HG02938 (cell line): Measurements from ENCODE around the gene CD302.
"Not testable (repeated sequence)": the region's sequence is repeated elsewhere in the genome, so short reads cannot be mapped to it uniquely, and the experiment has no call there.

ENCODE experiments used
- ATAC-seq: cut with Tn5 transposase; IDR thresholded peaks from one replicate; pipeline ENCODE4 v1.9.1; 2021; ENCODE audit warnings: mild to moderate bottlenecking, moderate library complexity; ENCODE audit not compliant: unreplicated experiment

CD302 gene

GRCh38 chr2:159755014-159755413, 43.0 kb downstream of the CD302 start:
- no peak for ATAC-seq

DNA sequence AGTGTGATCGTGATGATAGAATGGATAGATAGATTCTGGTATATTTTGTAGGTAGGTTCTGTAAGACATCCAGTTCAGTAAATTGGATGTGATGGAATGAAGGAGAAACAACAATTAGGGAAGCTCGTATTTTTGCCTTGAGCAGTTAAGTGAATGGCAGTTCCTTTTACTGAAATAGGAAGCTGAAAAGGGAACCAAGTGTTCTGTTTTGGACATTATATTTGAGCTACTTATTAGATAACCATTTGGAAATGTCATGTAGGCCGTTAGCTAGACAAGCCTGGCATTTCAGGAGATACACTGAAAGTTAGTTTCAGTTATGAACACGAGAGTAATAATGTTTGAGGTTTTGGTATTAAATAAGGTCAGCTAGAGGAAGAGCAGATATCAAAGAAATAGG, 44.2 kb downstream of the CD302 start:
- ATAC-seq: no peak

- no peak for ATAC-seq
Observed at GRCh38 chr2:159750873-159751272, 47.1 kb downstream of the CD302 start.

GRCh38 chr2:159748089-159748488, 49.9 kb downstream of the CD302 start:
- no peak for ATAC-seq

- ATAC-seq: not testable (repeated sequence)
Observed at GRCh38 chr2:159745237-159745636, 52.8 kb downstream of the CD302 start.

GRCh38 chr2:159744363-159744762, 53.6 kb downstream of the CD302 start:
- no peak for ATAC-seq

DNA sequence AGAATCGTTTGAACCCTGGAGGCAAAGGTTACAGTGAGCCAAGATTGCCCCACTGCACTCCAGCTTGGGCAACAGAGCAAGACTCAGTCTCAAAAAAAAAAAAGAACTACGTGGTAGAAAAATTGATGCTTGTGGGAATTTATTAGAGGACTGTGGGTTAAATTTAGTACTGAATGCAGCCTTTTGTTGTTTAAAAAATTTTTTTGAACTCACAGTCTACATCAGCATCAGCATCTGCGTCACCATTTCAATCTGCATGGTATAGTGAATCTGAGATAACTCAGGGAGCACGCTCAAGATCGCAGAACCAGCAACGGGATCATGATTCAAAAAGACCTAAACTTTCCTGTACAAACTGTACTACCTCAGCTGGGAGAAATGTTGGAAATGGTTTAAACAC, 55.2 kb downstream of the CD302 start:
- ATAC-seq: no peak

GRCh38 chr2:159738509-159739390, 59.3 kb downstream of the CD302 start:
- ATAC-seq: no peak

DNA sequence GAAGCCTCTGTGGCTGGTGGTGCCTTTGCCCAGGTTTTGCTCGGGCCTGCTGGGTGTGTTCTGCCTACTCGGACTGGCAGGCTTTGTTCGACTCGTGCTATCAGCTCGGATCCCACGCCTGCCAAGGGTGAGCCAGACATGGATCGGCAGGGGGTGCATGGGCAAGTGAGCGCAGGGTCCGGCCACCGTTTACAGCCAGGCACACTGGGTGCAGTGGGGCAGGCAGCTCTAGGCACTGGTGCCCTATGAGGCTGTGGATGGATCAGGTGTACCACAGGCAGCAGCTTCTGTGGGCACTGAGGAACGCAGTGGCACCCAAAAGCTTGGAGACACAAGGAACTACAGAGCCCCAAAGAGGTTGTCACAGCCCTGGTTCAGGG, 60.1 kb downstream of the CD302 start:
- no peak for ATAC-seq

GRCh38 chr2:159737292-159737916, 60.6 kb downstream of the CD302 start:
- ATAC-seq: no peak

GRCh38 chr2:159736048-159736447, 62.0 kb downstream of the CD302 start:
- ATAC-seq: no peak

- ATAC-seq: no peak
Observed at GRCh38 chr2:159735648-159736047, 62.4 kb downstream of the CD302 start.

DNA sequence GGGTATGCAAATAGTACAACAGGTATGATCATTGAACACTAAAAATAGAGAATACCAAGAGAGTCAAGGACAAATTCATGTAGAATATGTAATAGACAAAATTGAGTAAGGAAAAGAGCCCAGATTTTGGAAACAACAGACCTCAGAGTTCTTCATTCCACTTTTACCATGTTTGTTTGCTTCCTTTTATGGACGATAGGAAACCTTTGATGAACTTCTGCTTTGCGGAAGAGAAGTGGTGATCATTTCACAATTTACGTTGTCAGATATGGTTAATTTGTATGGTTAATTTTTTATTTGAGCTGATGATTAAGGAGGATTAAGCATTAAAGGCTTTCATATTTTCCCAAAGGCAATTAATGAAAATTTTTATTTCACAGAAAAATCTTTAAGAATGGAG, 69.4 kb downstream of the CD302 start:
- no peak for ATAC-seq

DNA sequence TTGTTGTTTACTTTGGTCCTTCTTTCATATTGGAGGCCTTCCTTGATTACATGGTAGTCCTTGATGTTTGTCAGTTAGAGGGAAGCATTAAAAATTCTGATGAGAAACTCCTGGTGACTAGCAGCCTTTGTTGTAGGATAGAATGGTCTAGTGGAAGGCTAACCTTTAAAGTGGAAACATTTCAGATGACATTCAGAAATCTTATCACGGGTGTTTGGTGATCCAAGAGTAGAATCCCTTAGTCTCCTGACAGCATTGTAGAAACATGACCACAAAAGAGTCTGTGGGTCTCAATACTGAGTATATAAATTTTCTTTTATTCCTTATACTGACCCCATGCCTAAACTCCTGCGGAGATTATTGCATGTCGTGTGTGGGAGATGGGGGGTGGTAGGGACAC, 72.3 kb downstream of the CD302 start:
- ATAC-seq: no peak

DNA sequence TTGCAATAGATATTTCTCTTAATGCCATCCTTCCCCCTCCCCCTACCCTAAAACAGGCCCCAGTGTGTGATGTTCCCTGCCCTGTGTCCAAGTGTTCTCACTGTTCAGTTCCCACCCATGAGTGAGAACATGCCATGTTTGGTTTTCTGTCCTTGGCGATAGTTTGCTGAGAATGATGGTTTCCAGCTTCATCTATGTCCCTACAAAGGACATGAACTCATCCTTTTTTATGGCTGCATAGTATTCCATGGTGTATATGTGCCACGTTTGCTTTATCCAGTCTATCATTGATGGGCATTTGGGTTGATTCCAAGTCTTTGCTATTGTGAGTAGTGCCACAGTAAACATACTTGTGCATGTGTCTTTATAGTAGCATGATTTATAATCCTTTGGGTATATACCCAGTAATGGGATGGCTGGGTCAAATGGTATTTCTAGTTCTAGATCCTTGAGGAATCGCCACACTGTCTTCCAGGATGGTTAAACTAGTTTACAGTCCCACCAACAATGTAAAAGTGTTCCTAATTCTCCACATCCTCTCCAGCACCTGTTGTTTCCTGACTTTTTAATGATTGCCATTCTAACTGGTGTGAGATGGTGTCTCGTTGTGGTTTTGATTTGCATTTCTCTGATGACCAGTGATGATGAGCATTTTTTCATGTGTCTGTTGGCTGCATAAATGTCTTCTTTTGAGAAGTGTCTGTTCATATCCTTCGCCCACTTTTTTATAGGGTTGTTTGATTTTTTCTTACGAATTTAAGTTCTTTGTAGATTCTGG, 73.0 kb downstream of the CD302 start:
- not testable (repeated sequence) for ATAC-seq

- no peak for ATAC-seq
Observed at GRCh38 chr2:159722580-159722979, 75.4 kb downstream of the CD302 start.

DNA sequence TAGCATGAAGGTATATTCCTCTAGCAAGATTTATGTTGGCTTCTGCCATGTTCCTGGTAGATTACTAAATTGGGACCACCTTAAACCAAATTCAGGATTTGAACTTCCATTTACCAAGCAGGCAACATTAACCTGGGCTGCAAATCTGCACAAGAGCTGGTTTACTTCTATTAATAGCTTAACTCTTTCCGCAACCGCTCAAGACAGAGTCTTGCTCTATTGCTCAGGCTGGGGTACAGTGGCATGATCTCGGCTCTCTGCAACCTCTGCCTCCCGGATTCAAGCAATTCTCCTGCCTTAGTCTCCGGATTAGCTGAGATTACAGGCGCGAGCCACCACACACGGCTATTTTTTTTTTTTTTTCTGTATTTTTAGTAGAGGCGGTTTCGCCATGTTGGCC, 77.3 kb downstream of the CD302 start:
- ATAC-seq: no peak
